K562 (cell line): Measurements from ENCODE around the gene CASTOR1.

ENCODE experiments used
- ATF7 ChIP-seq: fragments of 450-650 bp; IDR thresholded peaks from 2 replicates; pipeline ENCODE4 v1.7.1; 2014; ENCODE audit warnings: mild to moderate bottlenecking, moderate library complexity
- EP300 ChIP-seq: IDR thresholded peaks from 2 replicates; pipeline ENCODE4 v1.6.1; 2012; ENCODE audit warnings: low read length, improper control_type of control experiment
- EZH2 ChIP-seq: IDR thresholded peaks from 2 replicates; pipeline ENCODE4 v1.6.1; 2012; ENCODE audit warnings: low read depth, mild to moderate bottlenecking, inconsistent platforms, low read length, borderline replicate concordance
- FOS ChIP-seq: IDR thresholded peaks from 3 replicates; pipeline ENCODE4 v1.6.1; 2011; ENCODE audit not compliant: insufficient read length; ENCODE audit errors: extremely low read depth
- RCOR1 ChIP-seq, 2 experiments: IDR thresholded peaks; 2 replicates each; pipeline ENCODE4 v1.6.1; 2012; ENCODE audit warnings: low read depth in 2 of 2, low read length in 2 of 2, borderline replicate concordance in 1 of 2, improper control_type of control experiment in 1 of 2
- TEAD4 ChIP-seq, 2 experiments: sonication (generic) in 1 of 2; formaldehyde crosslinking in 1 of 2; IDR thresholded peaks; 2 replicates each; pipeline versions ENCODE4 v1.6.1 to v1.8.0; 2012 to 2022; ENCODE audit warnings: borderline replicate concordance in 1 of 2, inconsistent platforms in 1 of 2, low read length in 1 of 2, mild to moderate bottlenecking in 1 of 2, missing genetic modification reagents in 1 of 2
- TOE1 ChIP-seq, 2 experiments: fragments of 450-650 bp in 1 of 2; sonication (generic) in 1 of 2; formaldehyde crosslinking in 1 of 2; IDR thresholded peaks; 2 replicates each; pipeline versions ENCODE4 v1.7.1 to v1.8.0; 2016 to 2022; ENCODE audit warnings: borderline replicate concordance in 2 of 2, mild to moderate bottlenecking in 2 of 2, antibody characterized with exemption in 1 of 2, inconsistent platforms in 1 of 2, low read depth in 1 of 2, missing genetic modification reagents in 1 of 2, moderate library complexity in 1 of 2
- ZZZ3 ChIP-seq: fragments of 450-650 bp; IDR thresholded peaks from 2 replicates; pipeline ENCODE4 v1.6.1; 2016; ENCODE audit warnings: antibody characterized with exemption, mild to moderate bottlenecking, moderate library complexity
- TF ChIP-seq, protein P1 (sequence below), 3 experiments: IDR thresholded peaks in 2 of 3; conservative IDR thresholded peaks in 1 of 3; 2 replicates each; pipeline ENCODE4 v1.5.1; 2011 to 2012; ENCODE audit warnings: low read length in 3 of 3, mild to moderate bottlenecking in 3 of 3, control low read depth in 2 of 3, improper control_type of control experiment in 1 of 3, inconsistent platforms in 1 of 3, low read depth in 1 of 3, mixed read lengths in 1 of 3, moderate library complexity in 1 of 3; ENCODE audit not compliant: insufficient read depth in 2 of 3
- TF ChIP-seq, protein P2 (sequence below): sonication (generic); formaldehyde crosslinking; IDR thresholded peaks from 2 replicates; pipeline ENCODE4 v1.8.0; 2022; ENCODE audit warnings: mild to moderate bottlenecking, missing genetic modification reagents, borderline replicate concordance
- TF ChIP-seq, protein P3 (sequence below): fragments of 450-650 bp; IDR thresholded peaks from one replicate; pipeline ENCODE4 v1.6.1; 2018; ENCODE audit warnings: mild to moderate bottlenecking, moderate library complexity; ENCODE audit not compliant: partially characterized antibody

DNA sequence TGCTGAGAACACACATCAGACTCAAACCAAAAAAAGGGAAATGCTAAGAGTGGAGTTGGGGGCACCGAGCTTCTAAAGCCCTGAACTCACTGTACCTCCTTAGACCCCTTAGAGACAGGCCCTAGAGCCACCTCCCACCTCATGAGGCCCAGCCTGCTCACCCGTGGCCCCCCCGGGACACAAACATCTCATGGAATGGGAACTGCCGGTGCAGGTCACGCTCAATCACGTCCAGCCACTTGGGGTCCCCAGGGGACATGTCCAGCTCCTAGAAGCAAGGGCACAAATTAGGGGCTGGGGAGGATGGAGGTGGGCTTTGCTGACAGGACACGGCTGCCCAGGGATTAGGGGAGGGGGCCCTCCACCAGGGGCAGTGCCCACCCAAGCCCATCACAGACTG is 6.3 kb upstream of the CASTOR1 start:
- TF ChIP-seq, protein P1, sequence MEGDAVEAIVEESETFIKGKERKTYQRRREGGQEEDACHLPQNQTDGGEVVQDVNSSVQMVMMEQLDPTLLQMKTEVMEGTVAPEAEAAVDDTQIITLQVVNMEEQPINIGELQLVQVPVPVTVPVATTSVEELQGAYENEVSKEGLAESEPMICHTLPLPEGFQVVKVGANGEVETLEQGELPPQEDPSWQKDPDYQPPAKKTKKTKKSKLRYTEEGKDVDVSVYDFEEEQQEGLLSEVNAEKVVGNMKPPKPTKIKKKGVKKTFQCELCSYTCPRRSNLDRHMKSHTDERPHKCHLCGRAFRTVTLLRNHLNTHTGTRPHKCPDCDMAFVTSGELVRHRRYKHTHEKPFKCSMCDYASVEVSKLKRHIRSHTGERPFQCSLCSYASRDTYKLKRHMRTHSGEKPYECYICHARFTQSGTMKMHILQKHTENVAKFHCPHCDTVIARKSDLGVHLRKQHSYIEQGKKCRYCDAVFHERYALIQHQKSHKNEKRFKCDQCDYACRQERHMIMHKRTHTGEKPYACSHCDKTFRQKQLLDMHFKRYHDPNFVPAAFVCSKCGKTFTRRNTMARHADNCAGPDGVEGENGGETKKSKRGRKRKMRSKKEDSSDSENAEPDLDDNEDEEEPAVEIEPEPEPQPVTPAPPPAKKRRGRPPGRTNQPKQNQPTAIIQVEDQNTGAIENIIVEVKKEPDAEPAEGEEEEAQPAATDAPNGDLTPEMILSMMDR (IDR thresholded peaks at IDR 0.05 in 2 of 3, conservative IDR thresholded peaks at IDR 0.05 in 1 of 3; ENCODE audit: insufficient read depth in 2 of 3, low read depth in 1 of 3, low read length in 3 of 3) = no peak
- TF ChIP-seq TOE1 (IDR thresholded peaks at IDR 0.05; ENCODE audit: borderline replicate concordance) = no peak
- TF ChIP-seq TOE1 (CRISPR knock-in tag; IDR thresholded peaks at IDR 0.05; ENCODE audit: borderline replicate concordance, low read depth) = no peak
- TF ChIP-seq EZH2 = no peak
- no peak for TF ChIP-seq RCOR1 (IDR thresholded peaks at IDR 0.05; ENCODE audit: borderline replicate concordance in 1 of 2, low read depth in 2 of 2, low read length in 2 of 2)
- no peak for TF ChIP-seq EP300
- TF ChIP-seq ATF7 = no peak
- TF ChIP-seq, protein P2, sequence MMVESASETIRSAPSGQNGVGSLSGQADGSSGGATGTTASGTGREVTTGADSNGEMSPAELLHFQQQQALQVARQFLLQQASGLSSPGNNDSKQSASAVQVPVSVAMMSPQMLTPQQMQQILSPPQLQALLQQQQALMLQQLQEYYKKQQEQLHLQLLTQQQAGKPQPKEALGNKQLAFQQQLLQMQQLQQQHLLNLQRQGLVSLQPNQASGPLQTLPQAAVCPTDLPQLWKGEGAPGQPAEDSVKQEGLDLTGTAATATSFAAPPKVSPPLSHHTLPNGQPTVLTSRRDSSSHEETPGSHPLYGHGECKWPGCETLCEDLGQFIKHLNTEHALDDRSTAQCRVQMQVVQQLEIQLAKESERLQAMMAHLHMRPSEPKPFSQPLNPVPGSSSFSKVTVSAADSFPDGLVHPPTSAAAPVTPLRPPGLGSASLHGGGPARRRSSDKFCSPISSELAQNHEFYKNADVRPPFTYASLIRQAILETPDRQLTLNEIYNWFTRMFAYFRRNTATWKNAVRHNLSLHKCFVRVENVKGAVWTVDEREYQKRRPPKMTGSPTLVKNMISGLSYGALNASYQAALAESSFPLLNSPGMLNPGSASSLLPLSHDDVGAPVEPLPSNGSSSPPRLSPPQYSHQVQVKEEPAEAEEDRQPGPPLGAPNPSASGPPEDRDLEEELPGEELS (CRISPR knock-in tag) = no peak
- no peak for TF ChIP-seq FOS
- TF ChIP-seq, protein P3, sequence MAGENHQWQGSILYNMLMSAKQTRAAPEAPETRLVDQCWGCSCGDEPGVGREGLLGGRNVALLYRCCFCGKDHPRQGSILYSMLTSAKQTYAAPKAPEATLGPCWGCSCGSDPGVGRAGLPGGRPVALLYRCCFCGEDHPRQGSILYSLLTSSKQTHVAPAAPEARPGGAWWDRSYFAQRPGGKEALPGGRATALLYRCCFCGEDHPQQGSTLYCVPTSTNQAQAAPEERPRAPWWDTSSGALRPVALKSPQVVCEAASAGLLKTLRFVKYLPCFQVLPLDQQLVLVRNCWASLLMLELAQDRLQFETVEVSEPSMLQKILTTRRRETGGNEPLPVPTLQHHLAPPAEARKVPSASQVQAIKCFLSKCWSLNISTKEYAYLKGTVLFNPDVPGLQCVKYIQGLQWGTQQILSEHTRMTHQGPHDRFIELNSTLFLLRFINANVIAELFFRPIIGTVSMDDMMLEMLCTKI = no peak
- TF ChIP-seq ZZZ3 = no peak
- TF ChIP-seq TEAD4 (IDR thresholded peaks at IDR 0.05; ENCODE audit: low read length) = no peak
- TF ChIP-seq TEAD4 (CRISPR knock-in tag; IDR thresholded peaks at IDR 0.05; ENCODE audit: borderline replicate concordance) = no peak
